WERI-Rb-1 (cell line): ENCODE measurements around the gene ELP4.

Experiments used
- DNase-seq: peaks from one replicate; pipeline ENCODE4 v3.0.0-alpha.2; 2020
- H3K27ac ChIP-seq: fragments of 250-450 bp; sonication (Bioruptor Pico); 2 replicates; pipeline ENCODE4 v1.5.1; 2020; ENCODE audit warnings: mild to moderate bottlenecking, moderate library complexity
- H3K27me3 ChIP-seq: fragments of 250-450 bp; sonication (Bioruptor Pico); 2 replicates; pipeline ENCODE4 v1.5.1; 2021; ENCODE audit warnings: mild to moderate bottlenecking, low read depth, moderate library complexity; ENCODE audit not compliant: insufficient read depth, severe bottlenecking
- H3K36me3 ChIP-seq: fragments of 250-450 bp; sonication (Bioruptor Pico); 2 replicates; pipeline ENCODE4 v1.5.1; 2020; ENCODE audit warnings: mild to moderate bottlenecking, moderate library complexity
- H3K4me3 ChIP-seq: 2 replicates; pipeline ENCODE4 v1.5.1; 2011; ENCODE audit warnings: low read depth, mild to moderate bottlenecking, control low read depth, low read length
- H3K9me3 ChIP-seq: fragments of 250-450 bp; sonication (Bioruptor Pico); 2 replicates; pipeline ENCODE4 v1.5.1; 2021; ENCODE audit warnings: mild to moderate bottlenecking, moderate library complexity; ENCODE audit not compliant: severe bottlenecking
- TF ChIP-seq, protein P1 (sequence below): IDR thresholded peaks from 2 replicates; pipeline ENCODE4 v1.5.1; 2011; ENCODE audit warnings: low read depth, mild to moderate bottlenecking, control low read depth, inconsistent platforms, low read length

The ELP4 gene

DNA sequence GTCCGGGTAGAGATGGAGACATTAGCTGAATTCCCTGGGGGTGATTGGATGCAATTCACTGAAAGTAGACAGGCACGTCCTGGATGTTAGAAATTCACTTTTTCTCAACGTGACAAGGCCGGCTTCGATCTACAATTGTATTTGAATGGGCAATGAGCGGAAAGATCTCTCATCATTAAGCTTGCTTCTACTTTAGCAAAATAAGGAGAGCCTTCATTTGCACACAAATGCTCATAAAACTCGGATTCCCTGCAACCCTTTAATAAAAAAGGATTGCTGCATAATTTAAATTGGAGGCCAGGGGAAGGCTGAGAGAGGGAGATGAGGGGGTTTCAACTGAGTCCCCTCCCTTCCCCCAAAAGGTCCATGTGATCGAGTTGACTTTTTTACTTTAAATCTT is 312.2 kb downstream of the ELP4 start:
- Histone ChIP-seq H3K36me3 (no peaks in the 10 kb centered on the region), H3K27ac (no peak overlapping the region), H3K4me3 (no peak overlapping the region), H3K27me3 (peaks cover 98% of the 10 kb centered on the region), H3K9me3 (peaks cover 4% of the 10 kb centered on the region)
- TF ChIP-seq, protein P1, sequence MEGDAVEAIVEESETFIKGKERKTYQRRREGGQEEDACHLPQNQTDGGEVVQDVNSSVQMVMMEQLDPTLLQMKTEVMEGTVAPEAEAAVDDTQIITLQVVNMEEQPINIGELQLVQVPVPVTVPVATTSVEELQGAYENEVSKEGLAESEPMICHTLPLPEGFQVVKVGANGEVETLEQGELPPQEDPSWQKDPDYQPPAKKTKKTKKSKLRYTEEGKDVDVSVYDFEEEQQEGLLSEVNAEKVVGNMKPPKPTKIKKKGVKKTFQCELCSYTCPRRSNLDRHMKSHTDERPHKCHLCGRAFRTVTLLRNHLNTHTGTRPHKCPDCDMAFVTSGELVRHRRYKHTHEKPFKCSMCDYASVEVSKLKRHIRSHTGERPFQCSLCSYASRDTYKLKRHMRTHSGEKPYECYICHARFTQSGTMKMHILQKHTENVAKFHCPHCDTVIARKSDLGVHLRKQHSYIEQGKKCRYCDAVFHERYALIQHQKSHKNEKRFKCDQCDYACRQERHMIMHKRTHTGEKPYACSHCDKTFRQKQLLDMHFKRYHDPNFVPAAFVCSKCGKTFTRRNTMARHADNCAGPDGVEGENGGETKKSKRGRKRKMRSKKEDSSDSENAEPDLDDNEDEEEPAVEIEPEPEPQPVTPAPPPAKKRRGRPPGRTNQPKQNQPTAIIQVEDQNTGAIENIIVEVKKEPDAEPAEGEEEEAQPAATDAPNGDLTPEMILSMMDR, result no peak
- DNase-seq, result no peak

DNA sequence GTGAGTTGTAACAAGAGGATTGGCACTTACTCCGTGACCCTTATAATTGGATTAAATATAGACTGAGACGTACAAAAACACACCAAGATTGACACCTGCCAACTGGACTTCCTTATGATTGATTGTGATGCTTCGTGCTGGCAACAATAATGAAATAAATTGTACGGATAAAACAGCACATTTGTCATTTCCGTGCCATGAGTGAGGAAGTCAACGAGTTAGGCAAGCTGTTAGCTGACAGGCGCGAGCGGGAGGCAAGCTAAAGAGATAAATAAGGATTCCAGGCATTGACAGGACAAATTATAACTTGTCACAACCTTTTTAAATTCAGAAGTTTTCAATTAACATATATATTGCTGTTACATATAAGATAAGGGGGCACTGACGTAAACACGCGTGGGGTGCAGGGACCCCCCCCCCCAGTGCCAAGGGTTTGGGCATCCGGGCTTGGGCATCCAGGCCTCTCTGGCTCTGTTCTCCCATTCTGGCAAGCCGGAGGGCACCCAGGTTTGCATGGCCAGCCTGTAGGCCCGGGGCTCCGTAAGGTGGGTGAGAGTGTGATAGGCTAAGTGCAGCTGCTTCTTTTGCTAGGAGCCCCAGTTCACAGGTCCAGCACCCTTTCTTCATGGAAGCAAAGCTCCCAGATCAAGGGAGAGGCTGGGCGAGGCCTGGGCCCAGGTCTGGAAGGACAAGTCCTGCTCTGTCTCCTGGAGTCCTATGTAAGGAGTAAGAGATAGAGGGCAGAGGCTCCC is 312.8 kb downstream of the ELP4 start:
- Histone ChIP-seq H3K4me3 (no peak overlapping the region), H3K27me3 (peaks cover 98% of the 10 kb centered on the region), H3K27ac (no peak overlapping the region), H3K9me3 (peaks cover 4% of the 10 kb centered on the region), H3K36me3 (no peaks in the 10 kb centered on the region)
- DNase-seq, result no peak
- TF ChIP-seq, protein P1, result no peak

DNA sequence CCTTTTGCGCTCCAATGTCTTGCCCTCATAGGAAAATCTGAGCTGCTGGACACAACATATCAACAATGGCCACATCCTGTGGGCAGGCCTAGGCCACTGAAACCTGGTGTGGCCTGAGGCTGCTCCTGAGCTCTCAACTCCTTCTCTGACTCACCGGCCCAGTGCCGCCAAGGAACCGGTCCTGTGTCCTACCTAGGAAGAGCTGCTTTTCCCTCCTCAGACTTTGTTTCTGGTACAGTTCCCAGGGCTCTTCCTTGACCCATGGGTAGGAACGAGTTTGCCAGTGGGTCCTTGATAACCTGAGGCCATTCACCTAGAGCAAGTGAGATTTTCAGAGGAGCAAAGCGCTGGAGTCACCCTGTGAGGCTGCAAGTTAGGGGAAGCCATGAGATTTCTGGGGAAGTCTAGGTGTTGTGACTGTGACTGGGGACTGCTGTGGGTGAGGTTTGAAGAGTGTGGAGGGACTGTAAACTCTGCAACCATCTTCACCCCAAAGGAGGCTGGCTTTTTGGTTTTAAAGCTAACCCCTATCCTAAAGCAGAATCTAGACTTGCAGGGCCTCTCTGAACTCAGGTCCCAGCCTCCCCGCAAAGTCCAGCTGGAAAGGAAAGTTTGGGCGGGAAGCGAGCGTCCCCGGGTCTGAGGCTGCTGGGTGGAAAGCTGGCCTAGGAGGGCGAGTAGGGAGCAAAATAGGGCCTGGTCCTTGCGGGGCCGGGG is 313.5 kb downstream of the ELP4 start:
- TF ChIP-seq, protein P1, result no peak
- Histone ChIP-seq H3K9me3 (peaks cover 4% of the 10 kb centered on the region), H3K27ac (no peak overlapping the region), H3K36me3 (no peaks in the 10 kb centered on the region), H3K27me3 (peaks cover 98% of the 10 kb centered on the region), H3K4me3 (no peak overlapping the region)
- no peak for DNase-seq

DNA sequence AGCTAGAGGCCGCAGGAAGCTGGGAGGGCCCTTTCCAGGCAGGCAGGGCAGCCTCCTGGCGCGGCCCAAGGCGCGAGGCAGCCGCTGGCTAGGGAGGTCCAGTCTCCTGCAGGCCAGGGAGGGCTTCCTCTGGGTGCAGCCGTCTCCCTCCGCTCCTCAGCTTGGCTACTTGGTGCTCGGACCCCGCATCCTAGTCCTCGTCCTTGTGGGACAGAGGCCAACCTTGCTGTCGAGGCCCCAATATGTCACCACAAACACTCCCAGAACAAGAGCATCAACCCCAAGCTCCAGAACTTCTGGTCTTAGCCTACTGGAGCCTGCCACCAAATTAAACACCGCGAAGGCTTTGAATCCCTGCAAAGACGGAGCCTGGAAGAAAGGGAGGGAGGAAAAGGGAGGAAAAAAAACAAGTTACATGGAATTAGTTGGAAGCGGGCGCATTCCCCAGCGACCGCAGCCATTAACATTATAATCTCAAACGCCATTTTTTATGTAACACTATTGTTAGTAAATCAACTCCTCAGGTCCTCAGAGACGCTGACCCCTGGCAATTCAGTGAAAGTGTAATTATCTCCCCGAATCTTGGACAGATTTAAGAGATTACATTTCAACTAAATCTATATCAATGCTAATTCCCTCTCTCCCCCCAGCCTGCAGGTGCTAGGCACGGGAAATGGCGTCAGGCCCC is 314.2 kb downstream of the ELP4 start:
- Histone ChIP-seq H3K27me3 (peaks cover 98% of the 10 kb centered on the region), H3K4me3 (no peak overlapping the region), H3K36me3 (no peaks in the 10 kb centered on the region), H3K9me3 (no peaks in the 10 kb centered on the region), H3K27ac (no peak overlapping the region)
- no peak for DNase-seq
- TF ChIP-seq, protein P1, result no peak

DNA sequence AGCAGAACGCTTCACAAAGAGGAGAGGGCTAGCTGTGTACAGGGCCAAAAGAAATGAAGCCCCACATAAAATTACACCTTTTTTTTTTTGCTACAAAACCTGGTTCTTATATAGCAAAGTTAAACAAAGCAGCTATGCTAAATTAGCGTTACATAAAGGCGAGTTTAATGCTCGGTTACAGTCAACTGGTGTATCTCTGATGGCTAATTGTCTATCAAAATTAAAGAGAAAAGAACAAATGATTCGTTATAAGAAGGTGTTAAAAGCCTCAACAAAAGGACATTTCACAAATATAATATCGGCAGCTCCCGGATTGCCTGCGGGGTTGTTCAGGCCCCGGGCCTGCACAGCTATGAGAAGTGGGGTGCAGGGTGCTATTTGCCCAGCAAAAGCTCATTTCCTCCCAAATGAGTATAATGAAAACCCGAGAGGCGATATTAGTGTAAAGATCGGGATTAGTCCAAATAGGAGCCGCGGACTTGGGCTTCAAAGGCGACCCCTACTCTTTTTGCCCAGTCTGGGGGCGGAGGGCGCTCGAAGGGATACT is 314.8 kb downstream of the ELP4 start:
- Histone ChIP-seq H3K4me3 (no peak overlapping the region), H3K36me3 (no peaks in the 10 kb centered on the region), H3K9me3 (no peaks in the 10 kb centered on the region), H3K27me3 (peaks cover 100% of the 10 kb centered on the region), H3K27ac (no peak overlapping the region)
- TF ChIP-seq, protein P1, result no peak
- DNase-seq, result no peak
